CD4-positive, alpha-beta T cell treated with Interleukin-15 for 1 hour (primary cell): ENCODE measurements around the gene EPO.
"Not testable (repeated sequence)": the region's sequence is repeated elsewhere in the genome, so short reads cannot be mapped to it uniquely, and the experiment has no call there.

Experiments
- DNase-seq: peaks from one replicate; pipeline ENCODE4 v3.0.0-alpha.2; 2020

Gene EPO

DNA sequence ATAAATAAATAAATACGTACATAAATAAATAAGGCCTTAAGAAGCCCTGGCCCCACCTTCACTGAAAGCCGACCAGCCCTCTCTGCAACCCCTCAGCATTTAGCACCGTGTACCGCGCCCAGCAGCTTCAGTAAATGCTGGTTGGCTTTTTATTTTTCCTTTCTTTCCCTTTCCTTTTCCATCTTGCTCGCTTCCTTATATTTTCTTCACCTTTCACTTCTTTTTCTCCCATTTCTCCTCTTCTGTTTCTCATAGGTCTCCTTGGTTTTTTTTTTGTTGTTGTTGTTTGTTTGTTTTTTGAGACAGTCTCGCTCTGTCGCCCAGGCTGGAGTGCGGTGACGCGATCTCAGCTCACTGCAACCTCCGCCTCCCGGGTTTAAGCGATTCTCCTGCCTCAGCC lies 24.3 kb downstream of the EPO start:
- no peak for DNase-seq

- peak; percentile 73 for DNase-seq
These were observed 24.9 kb downstream of the EPO start for GRCh38 chr7:100745184-100745583.

DNA sequence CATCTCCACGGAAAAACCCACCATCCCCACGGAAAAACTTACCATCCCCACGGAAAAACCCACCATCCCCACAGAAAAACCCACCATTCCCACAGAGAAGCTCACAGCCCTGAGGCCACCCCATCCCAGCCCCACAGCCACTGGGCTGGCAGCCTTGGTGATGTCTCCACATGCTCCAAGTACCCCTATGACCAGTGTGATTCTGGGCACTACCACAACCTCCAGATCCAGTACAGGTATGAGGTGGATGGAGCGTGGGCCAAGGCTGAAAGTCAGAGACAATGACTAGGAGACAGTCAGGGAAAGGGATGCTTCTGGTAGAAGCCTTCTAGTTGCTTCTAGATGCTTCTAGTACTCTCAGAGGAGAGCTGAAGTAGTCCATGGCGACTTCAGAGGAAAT lies 32.7 kb downstream of the EPO start:
- DNase-seq, result no peak

GRCh38 chr7:100753750-100754149 lies 33.5 kb downstream of the EPO start:
- no peak for DNase-seq

- DNase-seq, result no peak
These were observed 39.3 kb downstream of the EPO start for GRCh38 chr7:100759357-100760171.

DNA sequence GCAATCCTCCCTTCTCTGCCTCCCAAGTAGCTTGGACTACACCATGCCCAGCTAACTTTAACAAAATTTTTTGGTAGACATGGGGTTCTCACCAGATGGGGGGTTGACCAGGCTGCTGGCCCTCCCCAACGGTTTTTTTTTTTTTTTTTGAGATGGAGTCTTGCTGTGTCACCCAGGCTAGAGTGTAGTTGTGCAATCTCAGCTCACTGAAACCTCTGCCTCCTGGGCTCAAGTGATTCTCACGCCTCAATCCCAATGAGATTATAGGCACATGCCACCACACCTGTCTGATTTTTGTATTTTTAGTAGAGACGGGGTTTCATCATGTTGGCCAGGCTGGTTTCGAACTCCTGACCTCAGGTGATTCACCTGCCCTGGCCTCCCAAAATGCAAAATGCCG lies 42.6 kb downstream of the EPO start:
- not testable (repeated sequence) for DNase-seq

DNA sequence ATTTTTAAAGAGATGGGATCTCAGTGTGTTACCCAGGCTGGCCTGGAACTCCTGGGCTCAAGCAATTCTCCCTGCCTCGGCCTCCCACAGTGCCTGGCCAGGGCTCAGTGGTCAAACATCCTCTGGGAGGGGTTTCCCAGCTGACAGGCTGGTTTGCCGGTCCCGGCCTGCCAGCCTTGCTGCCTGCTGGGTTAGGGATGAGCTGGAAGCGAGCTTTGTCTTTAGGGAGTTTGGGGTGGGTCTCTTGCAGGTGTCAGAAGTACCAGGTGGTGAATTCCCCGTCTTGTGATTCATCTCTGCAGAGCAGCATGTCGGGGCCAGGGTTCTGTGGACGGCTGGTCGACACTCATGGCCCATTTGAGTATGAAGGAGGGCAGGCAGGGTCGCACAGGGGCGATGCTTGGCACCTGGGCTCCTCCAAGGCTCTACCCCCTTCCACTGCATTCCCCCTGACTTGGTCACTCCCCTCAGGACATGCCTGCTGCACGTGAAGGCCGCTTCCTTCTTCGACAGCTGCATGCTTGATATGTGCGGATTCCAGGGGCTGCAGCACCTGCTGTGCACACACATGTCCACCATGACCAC lies 43.4 kb downstream of the EPO start:
- DNase-seq, result no peak

GRCh38 chr7:100764841-100765240 lies 44.6 kb downstream of the EPO start:
- no peak for DNase-seq

- no peak for DNase-seq
These were observed 45.0 kb downstream of the EPO start for GRCh38 chr7:100765250-100765649.

DNA sequence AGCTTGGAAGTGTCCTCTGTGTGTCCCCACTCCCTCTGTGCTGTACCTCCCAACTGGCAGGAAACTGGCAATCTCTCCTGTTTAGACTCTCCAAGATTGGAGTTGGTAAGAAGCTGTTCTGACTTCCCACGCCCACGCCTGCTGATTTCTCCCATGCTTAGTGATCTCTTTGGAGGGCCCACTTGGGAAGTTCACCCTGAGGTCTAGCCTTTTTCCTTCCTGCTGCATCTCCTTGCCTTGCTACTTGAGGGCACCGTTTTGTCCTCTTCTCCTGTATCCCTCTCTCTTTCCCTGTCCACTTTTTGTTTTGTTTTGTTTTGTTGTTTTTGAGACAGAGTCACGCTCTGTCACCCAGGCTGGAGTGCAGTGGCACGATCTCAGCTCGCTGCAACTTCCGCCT lies 48.5 kb downstream of the EPO start:
- no peak for DNase-seq
